Neural progenitor cell (in vitro differentiated cells): Measurements from ENCODE around the gene SULT1A2. TPM values are rescaled to one million over a fixed set of nuclear protein-coding genes. Genes with fewer than 3 reads are reported as not detected.
"Not testable (repeated sequence)": the region's sequence is repeated elsewhere in the genome, so short reads cannot be mapped to it uniquely, and the experiment has no call there.

Experiments used
- DNase-seq: peaks from one replicate; pipeline ENCODE4 v3.0.0-alpha.2; 2016; ENCODE audit warnings: low spot score
- H2AFZ ChIP-seq: fragments of 200-600 bp; sonication (generic); replicated peaks from 2 replicates; pipeline ENCODE4 v1.6.1; 2016; ENCODE audit warnings: antibody characterized with exemption
- H3F3A ChIP-seq: fragments of 200-600 bp; sonication (generic); 2 replicates; pipeline ENCODE4 v1.6.1; 2016; ENCODE audit warnings: antibody characterized with exemption, low read depth
- H3K27ac ChIP-seq: fragments of 200-600 bp; sonication (generic); 2 replicates; pipeline ENCODE4 v1.5.1; 2016; ENCODE audit warnings: mild to moderate bottlenecking
- H3K27me3 ChIP-seq: fragments of 200-600 bp; sonication (generic); 2 replicates; pipeline ENCODE4 v1.6.1; 2016; ENCODE audit warnings: mild to moderate bottlenecking, moderate library complexity
- H3K36me3 ChIP-seq: fragments of 200-600 bp; sonication (generic); 2 replicates; pipeline ENCODE4 v1.5.1; 2016
- H3K4me1 ChIP-seq: fragments of 200-600 bp; sonication (generic); 2 replicates; pipeline ENCODE4 v1.6.1; 2016; ENCODE audit warnings: mixed run types
- H3K4me2 ChIP-seq: fragments of 200-600 bp; sonication (generic); 2 replicates; pipeline ENCODE4 v1.6.1; 2016
- H3K4me3 ChIP-seq: fragments of 200-600 bp; sonication (generic); 2 replicates; pipeline ENCODE4 v1.5.1; 2016
- H3K79me2 ChIP-seq: fragments of 200-600 bp; sonication (generic); 2 replicates; pipeline ENCODE4 v1.6.1; 2016; ENCODE audit warnings: low read depth
- H3K9ac ChIP-seq: fragments of 200-600 bp; sonication (generic); 2 replicates; pipeline ENCODE4 v1.6.1; 2016
- H3K9me3 ChIP-seq: fragments of 200-600 bp; sonication (generic); 2 replicates; pipeline ENCODE4 v1.5.1; 2016; ENCODE audit warnings: low read depth
- H4K20me1 ChIP-seq: fragments of 200-600 bp; sonication (generic); 2 replicates; pipeline ENCODE4 v1.6.1; 2016; ENCODE audit warnings: low read depth
- H3K27ac Mint-ChIP-seq: 3 replicates; pipeline ENCODE4 v1.8.0; 2021; ENCODE audit warnings: mixed read lengths
- H3K27me3 Mint-ChIP-seq: 2 replicates; pipeline ENCODE4 v1.8.0; 2022; ENCODE audit warnings: low read depth, mild to moderate bottlenecking, inconsistent platforms, moderate library complexity, mixed read lengths; ENCODE audit not compliant: insufficient read depth
- H3K36me3 Mint-ChIP-seq: 3 replicates; pipeline ENCODE4 v1.8.0; 2021; ENCODE audit warnings: mixed read lengths
- H3K4me1 Mint-ChIP-seq: 3 replicates; pipeline ENCODE4 v1.8.0; 2021; ENCODE audit warnings: mixed read lengths
- H3K4me3 Mint-ChIP-seq: 3 replicates; pipeline ENCODE4 v1.8.0; 2021; ENCODE audit warnings: mild to moderate bottlenecking, moderate library complexity, mixed read lengths
- H3K9me3 Mint-ChIP-seq: 3 replicates; pipeline ENCODE4 v1.8.0; 2020; ENCODE audit warnings: mixed read lengths
- EZH2 ChIP-seq: fragments of 200-600 bp; sonication (generic); IDR thresholded peaks from 2 replicates; pipeline ENCODE4 v1.6.1; 2017; ENCODE audit warnings: antibody characterized with exemption, mild to moderate bottlenecking, moderate library complexity
- EZH2phosphoT487 ChIP-seq: fragments of 200-600 bp; sonication (generic); IDR thresholded peaks from 2 replicates; pipeline ENCODE4 v1.6.1; 2017; ENCODE audit warnings: antibody characterized with exemption
- total RNA-seq: library from RNA; depleted of rRNA; stranded (reverse); fragments of >200 nt; gene quantifications from 2 replicates; pipeline ENCODE4 v1.2.3, GENCODE V29; 2015; ENCODE audit warnings: low replicate concordance

SULT1A2 gene
- total RNA-seq, result 0.12 TPM in 1 of 2 replicates, not detected in the other

DNA sequence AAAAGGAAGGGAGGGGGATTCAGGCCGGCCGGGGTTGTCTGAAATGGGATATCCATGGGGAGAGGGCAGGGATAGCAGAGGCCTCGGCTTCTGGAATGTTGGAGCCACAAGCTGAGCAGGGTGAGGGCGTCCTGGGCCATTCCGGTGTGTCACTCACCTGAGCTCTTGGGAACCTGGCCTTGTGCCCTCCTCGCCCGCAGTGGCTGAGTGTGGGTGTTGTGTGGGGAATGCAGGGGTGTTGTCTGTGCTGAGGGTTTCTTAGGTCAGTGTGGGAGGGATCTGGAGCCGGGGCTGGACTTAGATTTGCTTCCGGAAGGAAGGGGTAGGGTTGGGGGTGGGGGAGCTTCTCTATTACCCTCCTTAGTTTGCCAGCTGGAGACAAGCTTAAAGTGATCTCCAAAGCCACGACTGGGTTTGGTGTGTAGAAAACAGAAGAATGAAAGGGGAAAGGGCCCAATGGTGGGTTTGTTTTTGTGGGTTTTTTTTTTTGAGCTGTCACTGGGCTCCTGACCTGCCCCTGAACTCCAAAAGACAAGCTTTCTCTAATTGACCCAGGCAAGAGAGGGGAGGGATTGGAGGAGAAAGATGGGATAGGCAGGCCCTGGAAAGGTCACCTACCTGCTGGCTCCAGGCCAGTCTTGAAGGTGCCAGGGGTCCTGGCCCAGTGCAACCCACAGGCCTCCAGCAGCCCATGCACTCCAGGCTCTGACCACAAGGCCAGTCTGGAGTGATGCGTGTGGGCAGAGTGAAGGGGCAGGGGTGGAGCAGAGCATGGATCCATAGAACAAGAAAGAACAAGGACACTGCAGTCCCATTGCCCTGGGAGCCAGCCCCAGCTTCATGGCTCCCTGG, at the start of gene SULT1A2:
SULT1A2 (minus strand) TSS at position 211 of the 852 bp plus-strand sequence. CDS start 1,120 bp downstream, outside the sequence.
- H3K9ac ChIP-seq, result no peak within 1 kb of the TSS
- H3K4me1 ChIP-seq, result peaks cover 12% of the 10 kb centered on the region
- H3K79me2 ChIP-seq, result no peaks in the 10 kb centered on the region
- TF ChIP-seq EZH2phosphoT487, result no peak
- TF ChIP-seq EZH2, result no peak
- H3K27me3 ChIP-seq, result peaks cover 4% of the 10 kb centered on the region
- H2AFZ ChIP-seq, result no peak within 1 kb of the TSS
- Mint-ChIP-seq H3K27me3 (peaks cover 8% of the 10 kb centered on the region), H3K4me3 (no peak within 1 kb of the TSS), H3K4me1 (peaks cover 19% of the 10 kb centered on the region), H3K27ac (peak within 1 kb of the TSS; percentile 90), H3K36me3 (peaks cover 3% of the 10 kb centered on the region), H3K9me3 (no peaks in the 10 kb centered on the region)
- H3K4me3 ChIP-seq, result no peak within 1 kb of the TSS
- H3K4me2 ChIP-seq, result peak within 1 kb of the TSS; percentile 10
- no peaks in the 10 kb centered on the region for H3K36me3 ChIP-seq
- peak; percentile 30 for DNase-seq
- H3K9me3 ChIP-seq, result no peaks in the 10 kb centered on the region
- no peaks in the 10 kb centered on the region for H3F3A ChIP-seq
- H4K20me1 ChIP-seq, result no peaks in the 10 kb centered on the region
- no peak within 1 kb of the TSS for H3K27ac ChIP-seq

DNA sequence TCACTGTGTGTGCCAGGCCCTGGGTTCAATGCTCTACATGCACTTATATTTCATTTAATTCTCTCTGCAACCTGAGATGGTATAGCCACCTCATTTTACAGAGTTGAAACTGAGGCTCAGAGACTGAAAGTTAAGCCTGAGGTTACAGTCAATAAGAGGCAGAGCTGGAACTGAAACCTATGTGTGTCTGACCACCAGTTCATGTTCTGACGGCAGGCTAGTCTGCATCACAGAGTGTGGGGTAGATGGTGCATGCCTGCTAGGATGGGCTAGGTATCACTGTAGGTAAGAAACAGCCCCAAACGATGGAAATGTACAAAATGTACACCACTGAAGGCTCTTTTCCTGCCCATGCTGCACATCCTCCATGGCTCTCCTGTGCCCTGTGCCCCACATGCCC, 43.1 kb upstream of the SULT1A2 start:
- not testable (repeated sequence) for H3K9ac ChIP-seq, H3K36me3 Mint-ChIP-seq, DNase-seq, H3K4me3 ChIP-seq, H3K27me3 ChIP-seq, H3K4me1 ChIP-seq, H3K9me3 ChIP-seq, H3K79me2 ChIP-seq, H2AFZ ChIP-seq, H3K4me1 Mint-ChIP-seq, H3K9me3 Mint-ChIP-seq, H3K27ac Mint-ChIP-seq, H3F3A ChIP-seq, H3K36me3 ChIP-seq, H4K20me1 ChIP-seq, H3K4me3 Mint-ChIP-seq, H3K4me2 ChIP-seq, H3K27me3 Mint-ChIP-seq, H3K27ac ChIP-seq

DNA sequence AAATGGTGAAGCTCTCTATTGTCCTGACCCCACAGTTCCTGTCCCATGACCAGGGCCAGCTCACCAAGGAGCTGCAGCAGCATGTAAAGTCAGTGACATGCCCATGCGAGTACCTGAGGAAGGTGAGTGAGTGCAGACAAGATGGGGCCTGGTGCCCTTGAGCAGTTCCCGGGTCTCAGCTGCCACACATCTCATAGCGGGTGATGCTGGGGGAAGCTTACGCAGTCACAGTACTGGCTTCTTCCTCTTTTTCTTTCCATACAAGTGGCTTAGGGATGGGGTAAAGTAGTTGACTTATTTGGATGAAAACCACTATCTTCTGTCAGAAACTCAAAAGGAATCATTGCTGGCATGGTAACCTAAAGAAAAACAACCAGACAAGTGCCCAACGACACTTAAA, 41.5 kb upstream of the SULT1A2 start:
- not testable (repeated sequence) for H3K27ac ChIP-seq, H3K4me3 ChIP-seq, H3F3A ChIP-seq, H3K79me2 ChIP-seq, H3K9me3 Mint-ChIP-seq, H3K9ac ChIP-seq, DNase-seq, H3K4me3 Mint-ChIP-seq, H3K9me3 ChIP-seq, H3K4me1 Mint-ChIP-seq, H3K27ac Mint-ChIP-seq, H3K36me3 Mint-ChIP-seq, H2AFZ ChIP-seq, H3K4me2 ChIP-seq, H3K4me1 ChIP-seq, H4K20me1 ChIP-seq, H3K36me3 ChIP-seq, H3K27me3 ChIP-seq, H3K27me3 Mint-ChIP-seq

DNA sequence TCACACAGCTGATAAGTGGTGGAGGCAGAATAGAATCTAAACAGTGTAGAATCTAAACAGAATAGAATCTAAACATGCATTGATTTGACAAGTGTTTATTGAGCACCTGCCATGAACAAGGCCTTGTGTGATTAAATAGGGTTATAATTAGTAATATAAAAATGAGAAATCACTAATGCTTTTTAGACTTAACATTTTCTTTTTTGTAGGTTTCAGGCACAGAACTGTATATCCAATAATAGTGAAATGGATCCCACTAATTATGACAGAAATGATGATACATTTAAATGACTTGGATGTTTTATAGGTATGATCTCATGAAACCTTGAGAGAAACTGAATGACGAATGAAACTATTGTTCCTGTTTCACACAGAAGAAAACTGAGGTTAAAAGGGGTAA, 40.9 kb upstream of the SULT1A2 start, which contains the start of gene NPIPB8:
NPIPB8 (plus strand) TSS at position 301 of the 400 bp plus-strand sequence. CDS start 296 bp downstream, outside the sequence.
- H3K4me3 ChIP-seq, DNase-seq, H3K9me3 Mint-ChIP-seq, H4K20me1 ChIP-seq, H3K36me3 ChIP-seq, H3K27ac Mint-ChIP-seq, H3K9me3 ChIP-seq, H3K9ac ChIP-seq, H3F3A ChIP-seq, H3K27me3 ChIP-seq, H3K27me3 Mint-ChIP-seq, H3K36me3 Mint-ChIP-seq, H3K79me2 ChIP-seq, H3K27ac ChIP-seq, H2AFZ ChIP-seq, H3K4me3 Mint-ChIP-seq, H3K4me1 ChIP-seq, H3K4me2 ChIP-seq, H3K4me1 Mint-ChIP-seq: not testable (repeated sequence)

DNA sequence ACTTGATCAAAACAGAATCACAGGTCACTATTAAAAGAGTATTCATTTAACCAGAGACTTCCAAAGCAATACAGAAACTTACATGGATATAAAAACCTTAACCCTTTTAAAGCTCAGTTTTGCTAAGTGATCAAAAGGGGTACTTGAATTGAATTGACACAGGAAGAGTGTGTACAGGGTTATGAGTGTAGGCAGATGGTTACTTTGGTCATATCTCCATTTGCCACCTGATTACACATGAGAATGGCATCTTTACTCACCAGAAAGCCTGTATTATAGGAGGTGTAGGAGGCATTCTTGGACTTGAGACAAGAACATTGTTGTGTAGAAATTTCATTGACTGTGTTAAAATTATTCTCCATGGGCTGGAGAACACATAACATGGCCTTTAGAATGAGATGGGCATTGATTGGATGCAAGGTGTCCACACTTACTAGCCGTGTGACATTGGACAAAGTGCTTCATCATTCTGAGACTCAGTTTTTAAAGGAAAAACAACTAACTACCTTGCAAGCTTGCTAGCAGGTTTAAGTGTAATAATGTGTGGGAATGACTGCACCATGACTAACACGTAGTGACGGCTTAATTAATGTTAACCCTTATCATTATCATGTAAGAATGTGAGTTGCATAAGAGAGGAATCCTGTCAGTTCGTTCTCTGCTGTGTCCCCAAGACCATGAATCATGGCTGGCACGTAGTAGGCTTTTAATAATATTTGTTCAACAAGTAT, 39.4 kb upstream of the SULT1A2 start:
- not testable (repeated sequence) for H3K9me3 ChIP-seq, H4K20me1 ChIP-seq, H3K4me1 ChIP-seq, H3K4me2 ChIP-seq, H3K79me2 ChIP-seq, H3K27me3 ChIP-seq, DNase-seq, H3K27ac Mint-ChIP-seq, H3K9ac ChIP-seq, H3K27me3 Mint-ChIP-seq, H3F3A ChIP-seq, H3K9me3 Mint-ChIP-seq, H2AFZ ChIP-seq, H3K36me3 Mint-ChIP-seq, H3K36me3 ChIP-seq, H3K4me1 Mint-ChIP-seq, H3K4me3 ChIP-seq, H3K27ac ChIP-seq, H3K4me3 Mint-ChIP-seq

DNA sequence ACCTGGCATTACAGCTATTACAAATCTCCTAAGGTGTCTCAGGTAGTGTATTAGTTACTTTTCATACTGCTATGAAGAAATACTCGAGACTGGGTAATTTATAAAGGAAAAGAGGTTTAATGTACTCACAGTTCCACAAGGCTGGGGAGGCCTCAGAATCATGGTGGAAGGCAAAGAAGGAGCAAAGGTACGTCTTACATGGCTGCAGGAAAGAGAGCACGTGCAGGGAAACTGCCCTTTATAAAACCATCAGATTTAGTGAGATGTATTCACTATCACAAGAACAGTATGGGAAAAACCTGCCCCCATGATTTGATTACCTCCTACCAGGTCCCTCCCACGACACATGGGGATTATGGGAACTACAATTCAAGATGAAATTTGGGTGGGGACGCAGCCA, 34.1 kb upstream of the SULT1A2 start:
- not testable (repeated sequence) for H3K4me3 Mint-ChIP-seq, H2AFZ ChIP-seq, H3K9me3 Mint-ChIP-seq, H3K36me3 Mint-ChIP-seq, H3K9ac ChIP-seq, H4K20me1 ChIP-seq, H3K27ac Mint-ChIP-seq, H3K27me3 Mint-ChIP-seq, H3K79me2 ChIP-seq, H3K27ac ChIP-seq, H3K4me2 ChIP-seq, H3K4me1 Mint-ChIP-seq, H3F3A ChIP-seq, DNase-seq, H3K4me1 ChIP-seq, H3K36me3 ChIP-seq, H3K4me3 ChIP-seq, H3K27me3 ChIP-seq, H3K9me3 ChIP-seq
